HG02938 (cell line): ENCODE measurements around the gene SOD3.

ENCODE experiments used
- ATAC-seq: cut with Tn5 transposase; IDR thresholded peaks from one replicate; pipeline ENCODE4 v1.9.1; 2021; ENCODE audit warnings: mild to moderate bottlenecking, moderate library complexity; ENCODE audit not compliant: unreplicated experiment

The SOD3 gene, protein sequence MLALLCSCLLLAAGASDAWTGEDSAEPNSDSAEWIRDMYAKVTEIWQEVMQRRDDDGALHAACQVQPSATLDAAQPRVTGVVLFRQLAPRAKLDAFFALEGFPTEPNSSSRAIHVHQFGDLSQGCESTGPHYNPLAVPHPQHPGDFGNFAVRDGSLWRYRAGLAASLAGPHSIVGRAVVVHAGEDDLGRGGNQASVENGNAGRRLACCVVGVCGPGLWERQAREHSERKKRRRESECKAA

DNA sequence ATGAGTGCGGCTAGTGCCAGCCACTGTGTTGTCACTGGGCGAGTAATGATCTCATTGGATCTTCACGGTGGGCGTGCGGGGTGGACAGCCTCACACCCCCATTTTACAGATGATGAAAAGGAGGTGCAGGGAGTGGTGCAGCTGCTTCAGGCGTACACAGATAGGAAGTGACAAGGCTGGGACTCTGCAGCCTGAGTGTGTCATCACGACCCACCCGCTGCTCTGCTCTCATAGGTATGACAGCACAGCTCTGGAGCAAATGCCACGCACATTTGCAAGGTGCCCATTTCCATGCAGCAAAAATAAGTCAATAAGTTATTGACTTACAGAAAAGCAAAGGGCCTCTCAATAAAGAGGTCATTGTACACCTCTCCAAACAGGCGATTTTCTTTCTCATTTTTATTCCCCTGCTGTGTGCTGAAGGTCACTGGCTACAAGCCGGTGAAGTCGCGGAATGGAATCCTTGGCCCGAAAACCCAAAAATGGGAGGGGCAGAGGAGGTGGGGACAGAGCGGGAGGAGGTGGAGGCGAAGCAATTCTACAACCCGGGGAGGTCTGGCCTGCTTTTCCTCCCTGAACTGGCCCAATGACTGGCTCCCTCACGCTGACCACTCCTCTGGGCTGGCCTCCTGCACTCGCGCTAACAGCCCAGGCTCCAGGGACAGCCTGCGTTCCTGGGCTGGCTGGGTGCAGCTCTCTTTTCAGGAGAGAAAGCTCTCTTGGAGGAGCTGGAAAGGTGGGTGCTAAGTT, at the start of gene SOD3:
Gene SOD3 (plus strand): TSS at position 658 of the 750 bp plus-strand sequence. CDS start 3,949 bp downstream, outside the sequence.
- no peak for ATAC-seq

DNA sequence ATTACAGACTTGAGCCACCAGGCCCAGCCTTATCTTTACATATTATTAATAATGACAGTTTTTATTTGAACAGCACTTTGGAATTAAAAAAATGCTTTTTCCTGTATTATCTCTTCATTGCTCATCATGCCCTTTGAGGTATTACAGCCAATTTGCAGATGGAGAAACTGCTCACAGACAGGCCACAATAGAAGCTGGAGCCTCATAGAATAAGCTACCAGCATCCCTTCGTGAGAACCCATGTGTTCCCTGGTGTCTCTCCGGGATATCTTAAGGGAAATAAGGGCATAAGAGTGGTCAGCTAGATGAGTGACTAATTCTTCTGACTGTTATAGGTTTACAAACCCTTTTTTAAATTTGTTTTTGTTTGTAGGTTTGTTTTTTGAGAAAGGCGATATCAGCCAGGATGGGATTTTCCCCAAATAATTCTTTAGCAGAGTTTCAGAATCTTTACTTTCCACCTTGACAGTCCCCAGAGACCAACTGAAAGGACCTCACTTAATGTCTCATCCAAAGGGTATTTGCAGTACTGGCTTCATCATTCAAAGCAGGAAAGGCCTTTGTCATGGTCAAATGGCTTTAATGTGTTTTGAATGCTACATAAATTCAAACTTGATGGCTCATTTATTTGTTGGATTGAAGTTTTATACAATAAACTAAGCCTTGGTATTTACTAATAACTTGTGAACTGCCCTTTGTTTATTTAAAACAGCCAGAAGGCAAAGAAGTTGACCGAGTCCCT, 48.0 kb upstream of the SOD3 start:
- ATAC-seq: no peak

DNA sequence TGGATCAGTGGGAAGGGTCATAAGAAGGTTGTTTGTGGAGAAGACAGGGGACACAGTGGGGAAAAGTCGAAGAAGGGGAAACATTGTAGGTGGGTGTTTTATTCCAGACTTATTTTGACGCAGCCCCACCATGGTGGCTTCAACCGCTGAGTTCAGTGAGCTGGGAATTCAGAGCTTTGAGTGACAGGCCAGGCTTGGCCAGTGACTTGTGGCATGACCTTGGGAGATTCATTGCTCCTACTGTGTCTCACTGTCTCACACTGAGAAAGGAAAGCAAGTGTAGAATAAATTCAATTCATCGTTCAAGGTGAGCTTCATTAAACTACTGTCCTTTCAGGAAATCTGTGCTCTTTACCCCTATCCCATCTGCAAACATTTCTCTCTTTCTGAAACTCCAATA, 47.4 kb upstream of the SOD3 start:
- ATAC-seq: no peak

DNA sequence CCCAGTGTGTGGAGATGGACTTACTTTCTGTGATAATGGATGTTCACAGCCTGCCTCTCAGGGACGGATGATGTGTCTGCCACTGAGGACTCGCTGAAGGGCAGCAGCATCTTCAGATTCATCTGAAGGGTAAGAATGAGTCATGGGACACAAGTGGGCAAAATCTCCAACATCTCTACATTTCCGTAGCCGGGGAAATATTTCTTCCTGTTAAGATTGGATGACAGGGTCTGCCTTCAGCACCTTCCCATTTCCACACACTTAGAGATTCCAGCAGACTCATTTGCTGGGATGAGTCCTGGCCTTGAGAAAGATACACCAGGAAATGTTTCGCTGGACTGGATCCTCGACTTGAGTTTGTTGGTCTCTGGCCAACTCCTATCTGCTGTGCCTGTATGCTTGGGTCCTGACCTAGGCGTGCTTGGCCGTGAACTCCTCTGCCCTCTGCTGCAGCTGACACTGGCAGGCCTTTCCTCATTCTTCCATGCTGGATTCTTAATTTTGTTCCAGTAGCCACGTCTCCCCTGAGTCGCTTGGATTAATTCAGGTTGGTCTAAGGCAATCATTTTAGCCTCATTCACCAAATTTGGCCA, 46.5 kb upstream of the SOD3 start:
- no peak for ATAC-seq

DNA sequence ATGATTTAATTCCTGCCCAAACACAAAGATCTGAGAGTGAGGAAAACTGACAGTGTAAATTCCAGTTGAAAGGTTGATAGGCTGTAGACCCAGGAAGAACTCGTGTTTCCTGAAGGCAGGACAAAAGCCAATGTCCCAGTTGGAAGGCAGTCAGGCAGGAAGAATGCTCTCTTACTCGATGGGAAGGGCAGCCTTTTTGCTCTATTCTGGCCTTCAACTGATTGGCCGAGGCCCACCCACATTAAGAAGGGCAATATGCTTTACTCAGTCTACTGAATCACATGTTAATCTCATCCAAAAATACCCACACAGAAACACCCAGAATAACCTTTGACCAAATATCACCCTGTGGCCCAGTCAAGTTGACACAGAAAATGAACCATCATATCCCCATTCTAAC, 45.3 kb upstream of the SOD3 start:
- no peak for ATAC-seq

DNA sequence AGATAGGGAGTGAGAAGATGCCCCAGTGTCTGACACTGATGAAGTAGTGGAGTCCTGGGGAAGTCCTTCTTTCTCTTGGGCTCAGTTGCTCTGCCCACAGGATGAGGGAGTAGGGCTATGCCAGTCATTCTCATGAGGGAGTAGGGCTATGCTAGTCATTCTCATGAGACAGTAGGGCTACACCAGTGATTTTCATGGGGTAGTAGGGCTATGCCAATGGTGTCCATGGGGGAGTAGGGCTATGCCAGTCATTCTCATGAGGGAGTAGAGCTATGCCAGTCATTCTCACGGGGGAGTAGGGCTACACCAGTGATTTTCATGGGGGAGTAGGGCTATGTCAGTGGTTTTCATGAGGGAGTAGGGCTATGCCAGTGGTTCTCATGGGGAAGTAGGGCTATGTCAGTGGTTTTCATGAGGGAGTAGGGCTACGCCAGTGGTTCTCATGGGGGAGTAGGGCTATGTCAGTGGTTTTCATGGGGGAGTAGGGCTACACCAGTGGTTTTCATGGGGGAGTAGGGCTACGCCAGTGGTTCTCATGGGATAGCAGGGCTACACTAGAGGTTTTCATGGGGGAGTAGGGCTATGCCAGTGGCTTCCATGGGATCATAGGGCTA, 43.3 kb upstream of the SOD3 start:
- ATAC-seq: no peak

DNA sequence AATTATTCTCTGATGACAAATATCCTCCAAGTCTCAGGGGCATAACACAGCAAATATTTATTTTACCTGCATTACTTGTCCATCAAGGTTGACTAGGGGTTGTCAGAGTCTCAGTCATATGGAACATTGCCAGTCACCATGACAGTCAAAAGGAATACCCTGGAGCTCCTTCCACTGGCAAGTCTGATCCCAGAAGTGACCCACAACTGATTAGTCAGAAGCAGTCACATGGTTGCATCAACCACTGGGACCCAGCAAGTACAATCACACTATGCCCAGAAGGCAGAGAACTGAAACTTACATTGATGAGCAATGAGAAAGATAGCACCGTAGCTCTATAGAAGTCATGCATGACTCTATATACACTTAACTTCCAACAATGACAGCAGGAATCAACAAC, 41.9 kb upstream of the SOD3 start:
- peak; percentile 66 for ATAC-seq

DNA sequence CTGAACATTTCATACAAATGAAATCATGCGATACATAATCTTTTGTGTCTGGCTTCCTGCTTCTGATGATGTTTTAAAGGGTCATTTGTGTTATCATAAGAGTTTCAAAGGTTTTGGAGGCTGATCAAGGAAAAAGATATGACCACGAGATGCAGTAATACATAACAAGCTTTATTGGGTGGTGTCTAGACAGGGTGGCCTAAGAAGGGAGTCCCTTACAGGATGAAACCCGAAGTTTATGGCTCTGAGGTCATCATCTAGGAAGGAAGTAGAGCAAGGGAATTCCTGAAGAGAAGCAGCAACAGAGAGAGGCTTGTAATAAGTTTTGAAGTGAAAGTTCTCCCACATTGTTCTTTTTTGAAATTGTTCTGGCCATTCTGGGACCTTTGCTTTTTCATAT, 40.8 kb upstream of the SOD3 start:
- no peak for ATAC-seq

DNA sequence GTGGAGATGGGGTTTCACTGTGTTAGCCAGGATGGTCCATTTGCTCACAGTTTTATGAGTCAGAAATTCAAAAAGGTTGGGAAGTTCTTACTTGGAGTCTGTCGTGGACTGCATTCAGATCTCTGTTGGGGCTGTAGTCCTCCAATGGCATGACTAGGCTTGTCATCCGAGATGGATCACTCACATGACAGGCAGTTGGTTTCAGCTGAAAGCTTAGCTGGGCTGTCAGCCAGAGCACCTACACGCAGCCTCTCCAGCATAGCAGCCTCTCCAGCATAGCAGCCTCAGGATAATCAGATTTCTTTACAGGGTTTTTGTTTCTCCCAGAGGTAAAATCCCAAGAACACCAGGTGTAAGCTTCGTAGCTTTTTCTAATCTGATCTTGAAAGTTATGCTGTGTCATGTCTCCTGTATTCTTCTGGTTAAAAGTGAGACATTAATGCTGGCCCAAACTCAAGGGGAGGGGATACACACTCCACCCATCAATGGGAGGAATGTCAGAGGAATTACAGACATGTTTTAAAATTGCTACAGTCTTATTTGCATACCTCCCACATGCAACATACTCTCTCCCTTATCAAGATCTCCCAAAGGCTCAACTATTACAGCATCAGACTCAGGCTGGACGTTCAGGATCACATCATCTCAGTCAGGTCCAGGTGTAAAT, 31.6 kb upstream of the SOD3 start:
- no peak for ATAC-seq

DNA sequence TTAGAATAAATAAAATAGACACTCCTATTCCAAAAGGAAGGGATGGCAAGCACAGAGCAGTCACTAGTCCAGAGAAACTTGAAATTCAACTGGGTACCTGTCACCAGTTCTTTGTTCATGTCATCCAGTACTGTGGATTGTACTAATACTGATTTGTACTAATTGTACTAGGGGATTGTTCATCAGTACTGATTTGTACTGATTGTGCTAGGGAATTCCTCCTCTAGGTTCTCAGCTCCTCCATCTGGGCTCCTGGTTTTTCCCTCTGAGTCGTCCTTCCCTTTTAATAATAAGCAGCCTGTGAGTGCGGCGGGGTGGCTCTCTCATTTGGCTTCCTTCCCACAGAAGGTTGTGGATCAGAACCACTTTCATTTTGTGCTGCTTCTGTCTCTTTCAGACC, 31.0 kb upstream of the SOD3 start:
- no peak for ATAC-seq

DNA sequence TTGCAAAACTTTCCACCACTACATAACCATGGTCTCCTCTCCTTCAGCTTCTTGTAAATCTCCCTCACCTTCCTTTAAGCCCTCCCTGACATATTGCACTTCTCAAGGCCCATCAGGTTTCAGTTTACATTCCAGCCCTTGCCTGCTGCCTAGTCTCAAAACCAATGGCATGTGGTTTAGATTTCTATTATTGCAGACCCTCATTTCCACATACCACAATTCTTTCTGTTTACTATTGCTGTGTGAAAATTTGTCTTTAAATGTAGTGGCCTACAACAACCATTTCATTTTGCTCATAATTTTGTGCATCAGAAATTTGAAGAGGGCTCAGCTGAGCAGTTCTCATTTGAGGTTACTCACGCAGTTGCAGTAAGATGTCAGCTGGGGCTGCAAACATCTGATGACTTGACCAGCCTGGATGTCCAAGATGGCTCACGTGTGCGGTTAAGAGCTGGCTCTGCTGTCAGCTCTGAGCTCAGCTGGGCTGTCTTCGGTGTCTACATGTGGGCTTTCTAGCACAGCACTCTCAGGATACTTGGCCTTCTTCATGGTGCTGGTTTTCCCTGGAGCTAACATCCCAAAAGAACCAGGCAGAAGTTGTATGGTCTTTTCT, 29.9 kb upstream of the SOD3 start:
- no peak for ATAC-seq

DNA sequence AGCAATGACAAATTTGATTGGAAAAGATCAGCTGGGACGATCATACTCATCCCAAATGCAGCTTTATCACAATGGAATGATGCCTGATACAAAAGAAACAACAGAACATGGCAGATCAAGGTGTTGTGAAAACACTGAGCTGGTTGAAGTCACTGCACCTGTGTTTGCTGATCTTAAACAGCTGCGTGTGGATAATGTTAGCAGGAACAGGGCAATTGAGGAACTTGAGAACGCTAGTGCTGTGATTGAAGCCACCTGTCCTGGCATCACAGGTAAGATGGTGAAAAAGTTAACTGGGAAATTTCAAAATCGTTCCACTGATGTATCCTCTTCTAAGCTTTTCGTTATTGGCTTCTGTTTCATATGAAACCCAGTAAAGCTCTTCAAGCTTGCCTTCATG, 27.4 kb upstream of the SOD3 start:
- no peak for ATAC-seq

DNA sequence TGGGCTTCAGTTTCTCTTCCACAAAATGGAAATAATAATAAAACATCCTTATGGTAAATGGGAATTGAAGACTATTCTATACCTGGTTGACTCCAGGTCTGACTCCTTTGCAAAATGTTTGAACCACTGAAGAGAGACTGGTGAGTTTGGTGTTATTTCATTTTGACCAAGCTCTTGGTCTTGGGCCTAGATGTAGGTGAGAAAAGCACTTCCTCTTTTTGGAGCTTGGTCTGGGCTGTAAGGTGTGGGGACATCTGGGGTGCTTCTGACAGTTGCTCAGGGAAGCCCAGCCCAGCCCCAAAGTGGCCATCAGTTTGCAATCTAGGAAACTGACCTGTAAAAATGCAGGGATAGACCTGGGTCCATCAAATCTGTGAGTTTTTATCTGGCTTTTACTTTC, 26.8 kb upstream of the SOD3 start:
- ATAC-seq: peak; percentile 83

DNA sequence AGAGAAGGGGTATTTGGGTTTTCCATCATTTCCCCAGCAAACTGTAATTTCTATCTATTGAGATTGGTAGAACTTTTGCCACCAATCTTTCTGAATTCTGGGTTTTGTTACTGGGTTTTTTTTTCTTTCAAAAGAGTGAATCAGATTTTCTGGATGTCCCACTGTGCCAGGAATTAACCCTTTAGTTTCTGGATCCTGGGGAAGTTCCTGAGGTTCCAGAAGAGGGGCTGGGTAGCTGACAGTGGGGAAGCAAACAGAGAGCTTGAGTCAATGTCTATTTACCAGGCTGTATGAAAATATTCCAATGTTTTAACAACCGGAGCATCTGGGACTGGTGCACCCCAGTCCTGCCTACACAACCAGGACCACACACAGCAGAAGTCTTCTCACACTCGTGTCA, 25.8 kb upstream of the SOD3 start:
- ATAC-seq: no peak

DNA sequence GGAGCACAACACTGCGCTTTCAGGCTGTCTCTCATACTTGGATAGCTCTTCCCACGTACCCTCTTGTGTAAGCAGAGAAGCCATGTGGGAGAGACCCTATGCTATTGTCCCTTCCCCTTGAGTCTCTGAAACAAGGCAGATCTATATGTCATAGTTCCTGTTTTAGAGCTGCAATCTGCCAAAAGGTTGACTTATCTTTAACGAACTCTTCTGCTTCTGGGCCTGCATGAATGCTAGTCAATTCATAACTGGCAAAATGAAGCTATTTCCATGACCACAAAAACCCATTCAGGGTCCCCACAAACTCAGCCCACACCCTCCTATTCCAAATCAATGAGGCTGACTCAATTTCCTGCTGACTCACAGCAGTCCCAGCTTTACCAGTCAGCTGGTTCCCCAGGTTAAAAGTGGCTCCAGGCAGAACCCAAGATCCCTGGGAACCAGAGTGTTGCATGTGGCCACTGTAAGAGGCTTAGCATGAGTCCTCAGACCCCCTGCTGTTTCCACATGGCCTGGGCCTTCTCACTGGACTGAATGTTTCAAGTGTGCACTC, 25.3 kb upstream of the SOD3 start:
- ATAC-seq: peak; percentile 75

DNA sequence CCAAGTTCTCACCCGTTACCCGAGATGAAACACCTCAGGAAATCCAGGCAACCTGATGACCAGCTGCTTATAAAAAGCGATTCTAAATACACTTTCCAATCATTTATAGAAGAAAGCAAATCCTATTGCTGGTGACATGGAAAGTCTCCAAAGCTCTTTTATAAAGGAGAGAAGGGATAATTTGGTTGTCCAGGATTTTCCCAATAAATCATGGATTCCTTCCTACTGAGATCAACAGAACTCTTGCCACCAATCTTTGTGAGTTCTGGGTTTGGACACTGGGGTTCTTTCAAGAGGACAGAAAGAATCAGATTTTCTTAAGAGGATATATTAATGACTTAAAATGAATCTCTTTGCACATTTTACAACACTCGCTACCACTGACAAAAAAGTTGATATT, 24.7 kb upstream of the SOD3 start:
- ATAC-seq: no peak

DNA sequence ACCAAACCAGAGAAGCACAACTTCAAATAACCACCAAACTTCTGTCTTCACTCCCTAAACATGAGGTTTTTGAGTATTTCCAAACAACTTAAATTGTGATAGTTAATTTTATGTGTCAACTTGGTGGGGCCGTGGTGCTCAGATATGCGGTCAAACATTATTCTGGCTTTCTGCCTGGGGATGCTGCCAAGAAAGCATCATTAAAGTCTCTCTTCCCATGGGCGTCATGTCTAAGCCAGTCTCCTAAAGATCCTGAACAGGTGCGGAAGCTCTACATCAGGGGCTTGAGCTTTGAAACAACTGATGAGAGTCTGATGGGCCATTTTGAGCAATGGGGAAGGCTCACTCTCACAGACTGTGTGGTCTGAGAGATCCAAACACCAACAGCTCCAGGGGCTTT, 24.1 kb upstream of the SOD3 start:
- ATAC-seq: no peak

DNA sequence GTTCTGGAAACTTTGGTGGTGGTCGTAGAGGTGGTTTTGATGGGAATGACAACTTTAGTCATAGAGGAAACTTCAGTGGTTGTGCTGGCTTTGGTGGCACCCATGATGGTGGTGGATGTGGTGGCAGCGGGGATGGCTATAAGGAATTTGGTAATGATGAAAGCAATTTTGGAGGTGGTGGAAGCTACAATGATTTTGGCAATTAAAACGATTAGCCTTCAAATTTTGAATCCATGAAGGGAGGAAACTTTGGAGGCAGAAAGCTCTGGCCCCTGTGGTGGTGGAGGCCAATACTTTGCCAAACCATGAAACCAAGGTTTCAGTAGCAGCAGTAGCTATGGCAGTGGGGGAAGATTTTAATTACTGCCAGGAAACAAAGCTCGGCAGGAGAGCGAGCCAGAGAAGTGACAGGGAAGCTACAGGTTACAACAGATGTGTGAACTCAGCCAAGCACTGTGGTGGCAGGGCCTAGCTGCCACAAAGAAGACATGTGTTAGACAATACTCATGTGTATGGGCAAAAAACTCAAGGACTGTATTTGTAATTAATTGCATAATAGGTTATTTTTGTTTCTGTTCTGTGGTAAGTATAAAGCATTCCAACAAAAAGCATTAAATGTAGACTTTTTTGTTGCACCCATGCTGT, 23.2 kb upstream of the SOD3 start:
- ATAC-seq: no peak

DNA sequence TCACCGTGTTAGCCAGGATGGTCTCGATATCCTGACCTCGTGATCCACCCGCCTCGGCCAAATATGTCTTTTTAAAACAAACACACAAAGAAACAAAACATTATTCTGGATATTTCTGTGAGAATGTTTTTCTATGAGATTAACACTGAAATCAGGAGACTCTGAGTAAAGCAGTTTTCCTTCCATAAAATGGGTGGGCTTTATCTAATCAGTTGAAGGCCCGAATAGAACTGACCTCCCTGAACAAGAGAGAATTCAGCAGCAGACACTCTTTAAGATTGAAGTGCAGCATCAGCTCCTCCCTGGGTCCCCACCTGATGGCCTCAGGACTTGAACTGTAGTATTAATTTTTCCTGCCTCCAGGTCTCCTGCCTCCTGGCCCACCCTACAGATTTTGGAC, 22.4 kb upstream of the SOD3 start:
- ATAC-seq: no peak
